ENCODE results near the gene MED12L. TPM values are rescaled to one million over a fixed set of nuclear protein-coding genes. Genes with fewer than 3 reads are reported as not detected.

Gene MED12L
- total RNA-seq, 1 donor: 2.2 TPM

DNA sequence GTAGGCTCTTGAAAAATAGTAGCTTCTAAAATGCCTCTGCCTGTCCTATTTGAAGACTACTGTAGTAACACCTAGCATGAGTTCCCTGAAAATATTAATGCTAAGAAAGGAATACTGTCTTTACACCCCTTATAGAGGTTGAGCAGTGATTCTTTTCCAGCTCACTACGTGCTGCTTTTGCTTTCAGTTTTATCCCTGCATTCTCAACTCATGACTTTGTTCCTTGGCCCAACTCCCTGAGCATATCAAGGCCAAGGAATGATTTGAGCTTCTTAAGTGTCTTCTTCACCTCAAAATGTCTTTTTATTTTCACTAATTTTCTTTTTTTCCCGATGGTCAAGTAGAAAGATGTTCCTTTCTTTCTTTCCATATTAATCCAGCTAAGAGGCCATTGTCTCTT lies 260.4 kb downstream of the MED12L start:
- no peaks in the 10 kb centered on the region for H3K9me3 ChIP-seq (ENCODE audit: low read depth, low read length)
- TF ChIP-seq, protein P1, sequence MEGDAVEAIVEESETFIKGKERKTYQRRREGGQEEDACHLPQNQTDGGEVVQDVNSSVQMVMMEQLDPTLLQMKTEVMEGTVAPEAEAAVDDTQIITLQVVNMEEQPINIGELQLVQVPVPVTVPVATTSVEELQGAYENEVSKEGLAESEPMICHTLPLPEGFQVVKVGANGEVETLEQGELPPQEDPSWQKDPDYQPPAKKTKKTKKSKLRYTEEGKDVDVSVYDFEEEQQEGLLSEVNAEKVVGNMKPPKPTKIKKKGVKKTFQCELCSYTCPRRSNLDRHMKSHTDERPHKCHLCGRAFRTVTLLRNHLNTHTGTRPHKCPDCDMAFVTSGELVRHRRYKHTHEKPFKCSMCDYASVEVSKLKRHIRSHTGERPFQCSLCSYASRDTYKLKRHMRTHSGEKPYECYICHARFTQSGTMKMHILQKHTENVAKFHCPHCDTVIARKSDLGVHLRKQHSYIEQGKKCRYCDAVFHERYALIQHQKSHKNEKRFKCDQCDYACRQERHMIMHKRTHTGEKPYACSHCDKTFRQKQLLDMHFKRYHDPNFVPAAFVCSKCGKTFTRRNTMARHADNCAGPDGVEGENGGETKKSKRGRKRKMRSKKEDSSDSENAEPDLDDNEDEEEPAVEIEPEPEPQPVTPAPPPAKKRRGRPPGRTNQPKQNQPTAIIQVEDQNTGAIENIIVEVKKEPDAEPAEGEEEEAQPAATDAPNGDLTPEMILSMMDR (IDR thresholded peaks at IDR 0.05; ENCODE audit: extremely low read depth, low read depth, low read length): no peak
- H3K36me3 ChIP-seq (ENCODE audit: insufficient read depth, low read length): no peaks in the 10 kb centered on the region
- peaks cover 6% of the 10 kb centered on the region for H3K27me3 ChIP-seq (ENCODE audit: insufficient read depth, low read length)
- no peaks in the 10 kb centered on the region for H3K4me1 ChIP-seq (ENCODE audit: insufficient read depth, low read length)
- H2AFZ ChIP-seq (ENCODE audit: low read length): peak overlapping the region; percentile 79
- peak overlapping the region; percentile 56 for H3K4me3 ChIP-seq (ENCODE audit: insufficient read depth, low read length)
- no peaks in the 10 kb centered on the region for H4K20me1 ChIP-seq (ENCODE audit: insufficient read depth, low read length)
- H3K4me2 ChIP-seq (ENCODE audit: insufficient read depth, low read length): peak overlapping the region; percentile 79
- H3K79me2 ChIP-seq (ENCODE audit: insufficient read depth, low read length): no peaks in the 10 kb centered on the region
- DNase-seq (ENCODE audit: insufficient read length, low spot score, missing footprints): no peak
- H3K27ac ChIP-seq (ENCODE audit: low read depth, low read length): no peak overlapping the region

DNA sequence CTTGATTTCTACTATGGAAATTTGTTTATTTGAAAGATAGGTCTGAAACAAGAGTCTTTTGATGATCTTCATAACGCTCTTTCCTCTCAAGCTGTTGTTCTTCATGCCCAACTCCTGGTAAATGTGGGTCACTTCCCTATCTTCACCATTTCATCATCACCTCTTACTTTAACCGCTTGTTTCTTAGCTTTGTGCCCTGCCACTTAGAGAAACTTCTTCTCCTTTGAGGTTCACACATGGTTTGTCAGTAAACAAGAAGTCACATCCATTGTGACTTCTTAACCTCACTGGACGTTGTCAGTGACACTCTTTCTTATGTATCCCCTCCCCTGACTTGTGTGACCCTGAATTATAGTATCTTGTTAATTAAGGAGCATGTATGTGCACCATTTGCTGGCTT lies 260.8 kb downstream of the MED12L start:
- H3K4me2 ChIP-seq (ENCODE audit: insufficient read depth, low read length): peak overlapping the region; percentile 79
- H3K79me2 ChIP-seq (ENCODE audit: insufficient read depth, low read length): no peaks in the 10 kb centered on the region
- no peak overlapping the region for H2AFZ ChIP-seq (ENCODE audit: low read length)
- no peaks in the 10 kb centered on the region for H3K36me3 ChIP-seq (ENCODE audit: insufficient read depth, low read length)
- no peak overlapping the region for H3K27ac ChIP-seq (ENCODE audit: low read depth, low read length)
- H4K20me1 ChIP-seq (ENCODE audit: insufficient read depth, low read length): no peaks in the 10 kb centered on the region
- no peak overlapping the region for H3K4me3 ChIP-seq (ENCODE audit: insufficient read depth, low read length)
- no peaks in the 10 kb centered on the region for H3K9me3 ChIP-seq (ENCODE audit: low read depth, low read length)
- H3K27me3 ChIP-seq (ENCODE audit: insufficient read depth, low read length): peaks cover 6% of the 10 kb centered on the region
- no peaks in the 10 kb centered on the region for H3K4me1 ChIP-seq (ENCODE audit: insufficient read depth, low read length)
- TF ChIP-seq, protein P1 (IDR thresholded peaks at IDR 0.05; ENCODE audit: extremely low read depth, low read depth, low read length): no peak
- no peak for DNase-seq (ENCODE audit: insufficient read length, low spot score, missing footprints)

DNA sequence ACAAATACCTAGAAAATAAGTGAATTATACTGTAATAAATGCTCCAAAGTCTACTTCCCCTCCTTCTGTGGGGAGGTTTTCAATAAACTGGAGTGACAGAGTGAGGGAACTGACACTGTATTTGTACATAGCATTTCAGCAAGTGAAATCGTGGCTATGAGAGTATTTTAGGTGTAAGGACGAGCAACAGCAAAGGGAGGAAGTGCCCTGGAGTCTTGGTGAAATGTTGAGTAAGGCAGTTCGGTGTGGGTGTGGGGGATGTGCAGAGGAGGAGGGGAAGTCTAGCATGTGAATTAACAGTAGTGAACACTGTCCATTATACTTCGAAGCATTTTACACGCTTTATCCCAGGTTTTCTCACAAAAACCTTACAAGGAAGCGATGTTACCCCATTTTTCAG lies 262.0 kb downstream of the MED12L start:
- no peaks in the 10 kb centered on the region for H4K20me1 ChIP-seq (ENCODE audit: insufficient read depth, low read length)
- peaks cover 6% of the 10 kb centered on the region for H3K27me3 ChIP-seq (ENCODE audit: insufficient read depth, low read length)
- no peak overlapping the region for H3K4me3 ChIP-seq (ENCODE audit: insufficient read depth, low read length)
- DNase-seq (ENCODE audit: insufficient read length, low spot score, missing footprints): no peak
- H3K36me3 ChIP-seq (ENCODE audit: insufficient read depth, low read length): no peaks in the 10 kb centered on the region
- no peaks in the 10 kb centered on the region for H3K4me1 ChIP-seq (ENCODE audit: insufficient read depth, low read length)
- no peaks in the 10 kb centered on the region for H3K9me3 ChIP-seq (ENCODE audit: low read depth, low read length)
- H3K27ac ChIP-seq (ENCODE audit: low read depth, low read length): no peak overlapping the region
- no peaks in the 10 kb centered on the region for H3K79me2 ChIP-seq (ENCODE audit: insufficient read depth, low read length)
- TF ChIP-seq, protein P1 (IDR thresholded peaks at IDR 0.05; ENCODE audit: extremely low read depth, low read depth, low read length): no peak
- peak overlapping the region; percentile 1 for H2AFZ ChIP-seq (ENCODE audit: low read length)
- no peak overlapping the region for H3K4me2 ChIP-seq (ENCODE audit: insufficient read depth, low read length)

DNA sequence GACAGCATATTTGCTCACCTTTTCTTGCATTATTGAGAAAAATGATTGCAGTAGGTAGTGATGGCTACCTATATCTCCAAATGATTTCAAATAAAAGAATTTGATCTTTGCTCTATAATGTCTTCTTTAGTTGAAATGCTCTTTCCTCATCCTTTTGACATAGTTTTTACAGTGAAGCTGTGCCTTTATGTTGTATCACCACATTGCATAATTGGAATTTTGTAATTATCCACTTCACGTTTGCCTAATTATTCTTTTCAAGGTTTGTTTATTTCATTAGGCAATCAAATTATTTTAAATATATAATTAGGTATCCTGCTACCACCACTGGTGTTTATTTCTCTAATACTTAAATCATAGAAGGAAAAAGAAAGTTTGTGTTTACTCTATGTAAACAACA lies 265.2 kb downstream of the MED12L start:
- Histone ChIP-seq H3K9me3 (ENCODE audit: low read depth, low read length) (no peaks in the 10 kb centered on the region), H3K36me3 (ENCODE audit: insufficient read depth, low read length) (no peaks in the 10 kb centered on the region), H3K4me3 (ENCODE audit: insufficient read depth, low read length) (no peak overlapping the region), H3K27ac (ENCODE audit: low read depth, low read length) (no peak overlapping the region), H3K4me2 (ENCODE audit: insufficient read depth, low read length) (no peak overlapping the region), H4K20me1 (ENCODE audit: insufficient read depth, low read length) (no peaks in the 10 kb centered on the region), H3K4me1 (ENCODE audit: insufficient read depth, low read length) (no peaks in the 10 kb centered on the region), H3K27me3 (ENCODE audit: insufficient read depth, low read length) (peaks cover 6% of the 10 kb centered on the region), H3K79me2 (ENCODE audit: insufficient read depth, low read length) (no peaks in the 10 kb centered on the region), H2AFZ (ENCODE audit: low read length) (no peak overlapping the region)
- TF ChIP-seq, protein P1 (IDR thresholded peaks at IDR 0.05; ENCODE audit: extremely low read depth, low read depth, low read length): no peak
- DNase-seq (ENCODE audit: insufficient read length, low spot score, missing footprints): no peak
